Kidney capillary endothelial cell (primary cell): ENCODE results near the gene MEIKIN.

Experiments
- DNase-seq: peaks from one replicate; pipeline ENCODE4 v3.0.0-alpha.2; 2018; ENCODE audit warnings: low spot score

Gene MEIKIN

DNA sequence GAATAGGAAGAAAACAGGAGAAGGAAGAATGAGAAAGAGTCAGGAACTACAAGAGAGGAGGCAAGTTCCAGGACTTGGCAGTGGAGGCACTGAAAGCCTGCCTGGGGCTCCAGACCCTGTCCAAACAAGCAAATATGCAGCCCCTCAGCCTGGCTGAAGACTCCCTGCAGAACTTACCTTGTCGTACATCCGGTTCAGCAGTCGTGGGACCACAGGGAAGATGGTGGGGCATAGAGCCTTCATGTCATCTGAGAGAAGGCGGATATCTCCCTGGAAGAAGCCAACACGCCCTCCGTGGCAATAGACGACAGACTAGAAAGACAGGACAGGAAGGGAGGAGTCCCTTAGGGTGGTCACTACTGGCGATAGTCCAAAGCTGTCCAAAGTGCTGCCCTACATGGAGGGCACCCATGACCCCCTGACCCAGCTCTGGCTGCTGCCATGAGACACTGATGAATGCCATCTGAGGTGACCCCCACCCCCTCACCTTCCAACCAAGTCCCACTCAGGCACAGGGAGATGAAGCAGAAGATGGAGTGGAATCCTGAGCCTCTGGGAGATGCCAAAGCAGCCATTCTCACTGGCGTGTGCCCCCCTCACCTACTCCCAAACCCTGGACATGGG lies 27.7 kb upstream of the MEIKIN start:
- no peak for DNase-seq

DNA sequence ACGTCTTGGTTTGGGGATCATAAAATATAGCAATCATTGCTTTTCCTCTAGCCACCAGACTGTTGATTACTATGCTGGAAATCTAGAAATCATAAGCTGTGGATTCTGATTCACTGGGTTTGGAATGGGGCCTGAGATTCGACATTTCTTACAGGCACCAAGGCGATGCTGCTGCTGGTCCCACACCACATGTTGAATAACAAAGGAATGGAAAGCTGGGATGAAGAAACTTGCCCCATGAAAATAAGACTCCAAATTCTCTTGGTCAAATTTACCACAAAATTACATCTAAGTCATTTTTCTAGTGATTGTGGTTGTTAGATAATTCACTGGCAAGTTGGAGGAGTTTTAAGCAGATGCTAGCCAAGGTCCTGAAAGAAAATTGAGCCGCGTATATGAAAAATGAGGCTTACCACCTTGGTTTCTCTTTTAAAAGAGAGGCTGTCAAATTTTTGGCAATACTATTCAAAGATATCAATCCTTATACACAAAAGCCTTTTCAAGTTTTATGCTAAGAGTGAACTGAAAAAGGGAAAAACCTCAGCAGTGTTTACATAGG lies 23.0 kb upstream of the MEIKIN start:
- no peak for DNase-seq

DNA sequence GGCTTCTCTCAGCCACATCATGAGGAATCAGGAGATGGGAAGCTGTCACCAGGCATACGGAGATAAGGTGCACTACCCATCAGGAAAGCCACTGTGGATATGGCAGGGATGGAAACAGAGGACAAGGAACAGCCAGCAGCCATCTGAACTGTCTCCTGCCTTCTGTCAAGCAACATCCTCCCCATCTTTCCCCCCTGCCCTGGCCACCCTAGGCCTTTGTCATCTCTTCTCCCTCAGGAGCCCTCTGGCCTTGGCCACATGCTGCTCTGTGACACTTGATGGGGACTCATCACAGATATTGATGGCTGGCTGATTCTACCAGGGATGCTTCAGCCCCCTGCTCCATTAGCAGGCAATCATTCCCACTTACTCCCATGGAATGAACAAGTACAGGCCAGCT lies 21.1 kb upstream of the MEIKIN start:
- DNase-seq = no peak

DNA sequence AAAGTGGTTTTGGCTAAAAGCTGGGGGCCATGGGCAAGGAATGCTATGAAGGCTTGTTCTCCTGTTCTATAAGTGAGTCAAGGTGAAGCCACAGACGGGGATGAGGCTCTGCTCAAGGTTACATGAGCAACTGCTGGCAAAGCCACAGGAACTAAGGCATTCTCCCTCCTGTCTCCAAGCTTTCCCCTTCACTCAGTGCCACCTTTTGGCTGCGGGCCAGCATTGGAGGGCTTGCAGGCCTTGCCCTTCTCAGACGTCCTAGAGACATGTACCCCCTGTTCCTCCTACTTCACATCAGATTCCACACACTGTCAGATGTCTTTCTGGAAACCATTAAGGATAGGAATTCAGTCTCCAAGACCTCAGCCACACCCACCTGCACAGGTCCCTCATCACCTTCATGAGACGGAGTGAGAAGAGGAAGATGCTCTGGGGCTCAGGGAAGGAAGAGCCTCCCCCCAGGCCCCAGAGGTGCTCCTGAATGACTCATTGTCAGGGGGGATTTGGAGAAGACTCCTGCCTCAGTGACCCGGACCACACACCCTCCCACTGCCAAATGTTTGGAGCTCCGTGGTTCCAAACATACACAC lies 20.5 kb upstream of the MEIKIN start:
- no peak for DNase-seq

DNA sequence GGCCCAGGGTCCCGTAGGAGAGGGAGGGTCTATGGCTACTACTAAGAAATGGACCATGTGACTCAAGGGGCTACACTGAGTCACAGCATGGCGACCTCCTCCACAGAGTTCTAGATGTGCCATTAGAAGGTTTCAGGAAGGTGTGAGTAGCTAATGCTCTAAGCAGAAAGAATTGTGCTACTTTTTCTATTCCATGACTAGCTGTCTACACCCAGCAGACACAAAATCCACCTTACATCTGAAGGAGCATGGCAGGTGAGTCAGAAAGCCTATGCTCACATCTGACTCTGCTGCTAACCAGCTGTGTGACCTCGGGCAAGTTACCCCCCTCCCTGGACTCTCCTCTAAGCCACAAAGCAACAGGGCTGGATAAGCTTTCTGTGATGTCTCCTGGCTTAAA lies 14.4 kb upstream of the MEIKIN start:
- no peak for DNase-seq

DNA sequence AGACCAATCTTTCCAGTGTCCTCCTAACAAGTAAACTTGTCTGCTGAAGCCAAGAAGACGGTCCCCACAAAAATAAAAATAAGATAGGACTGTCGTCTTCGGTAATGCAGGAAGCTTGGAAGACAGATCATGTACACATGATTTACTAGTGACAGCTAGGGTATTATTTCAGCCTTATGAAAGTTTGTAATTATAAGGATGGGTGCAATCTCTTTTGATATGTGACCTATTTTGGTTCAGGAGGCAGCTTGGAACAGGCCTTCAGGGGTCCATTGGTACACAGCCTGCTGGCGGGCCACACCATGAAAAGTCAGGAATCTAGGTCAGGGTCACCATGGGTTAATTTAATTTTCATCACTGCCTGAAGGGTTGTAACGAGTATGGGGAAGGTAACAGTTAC lies 13.7 kb upstream of the MEIKIN start:
- DNase-seq = no peak

DNA sequence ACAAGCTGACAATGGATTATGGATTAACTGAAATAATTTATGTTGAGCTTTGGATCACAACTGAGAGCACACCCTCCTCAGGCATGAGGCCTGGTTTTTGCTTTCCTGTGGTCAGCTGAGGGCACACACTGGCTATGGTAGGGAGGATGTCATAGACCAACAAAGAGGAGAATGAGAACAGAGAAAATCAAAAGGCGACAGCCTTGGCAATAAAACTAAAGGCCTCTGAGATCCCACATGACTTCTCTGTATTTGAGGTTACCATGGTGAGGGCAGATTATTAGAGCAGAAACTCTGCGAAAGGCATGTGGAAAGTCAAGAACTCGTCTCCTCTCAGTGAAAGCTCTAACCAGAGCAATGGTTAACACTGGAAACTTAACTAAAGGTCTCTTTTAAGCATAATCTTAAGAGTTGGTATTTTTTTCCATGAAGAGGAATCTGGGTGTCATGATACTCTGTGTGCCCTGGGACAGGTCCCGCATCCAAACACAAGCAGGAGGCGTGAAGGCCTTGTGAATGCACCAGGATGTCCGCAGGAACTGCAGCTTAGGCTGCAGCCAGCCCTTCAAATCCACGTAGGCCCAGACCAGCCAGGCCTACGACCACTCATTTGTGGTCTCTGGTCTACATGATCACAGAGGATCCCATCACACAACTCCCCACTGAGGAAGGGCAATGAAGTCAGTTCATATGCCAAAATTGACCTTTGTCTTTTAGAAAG lies 12.4 kb upstream of the MEIKIN start:
- no peak for DNase-seq

DNA sequence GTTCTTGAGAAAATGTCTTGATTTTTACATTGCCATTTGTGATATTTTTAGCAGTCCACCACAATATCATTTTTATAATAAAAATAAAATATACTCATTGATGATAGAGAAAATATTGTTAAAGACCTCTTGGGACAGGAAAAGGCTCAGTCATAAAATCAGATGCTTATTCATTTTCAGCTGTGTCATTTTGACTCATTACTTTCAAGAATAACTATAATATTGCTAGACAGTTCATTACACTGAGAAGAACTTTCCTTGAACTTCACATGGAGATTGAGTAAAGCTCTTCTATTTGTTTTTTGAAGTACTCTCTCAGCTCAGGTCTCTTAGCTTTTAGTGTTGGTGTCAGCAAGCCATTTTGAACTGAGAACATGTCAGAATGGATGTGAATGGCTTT lies 8.5 kb upstream of the MEIKIN start:
- no peak for DNase-seq

DNA sequence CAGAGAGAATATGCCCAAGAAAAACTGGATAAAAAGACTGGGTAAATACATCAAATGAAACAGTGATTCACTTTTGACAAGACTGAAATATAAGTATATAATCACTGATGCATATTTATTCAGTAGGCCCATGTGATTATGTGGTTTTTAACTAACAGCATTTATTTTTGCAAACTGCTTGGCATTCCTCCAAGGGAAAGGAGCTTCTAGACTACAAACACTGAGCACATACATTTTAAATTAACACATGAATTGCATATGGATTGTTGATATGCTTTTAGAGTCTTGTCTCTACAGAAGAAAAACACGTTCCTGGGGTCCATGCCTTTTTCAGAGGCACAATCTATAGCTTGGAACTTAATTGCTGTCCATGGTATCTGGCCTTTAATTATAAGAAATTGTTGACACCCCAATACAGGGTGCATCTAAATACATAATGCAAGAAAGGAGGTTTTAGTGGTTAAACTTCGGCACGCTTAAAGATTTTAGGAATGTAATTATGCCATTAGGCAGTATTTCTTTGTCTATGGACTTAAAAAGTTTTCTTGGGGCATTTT lies 6.9 kb upstream of the MEIKIN start:
- no peak for DNase-seq

DNA sequence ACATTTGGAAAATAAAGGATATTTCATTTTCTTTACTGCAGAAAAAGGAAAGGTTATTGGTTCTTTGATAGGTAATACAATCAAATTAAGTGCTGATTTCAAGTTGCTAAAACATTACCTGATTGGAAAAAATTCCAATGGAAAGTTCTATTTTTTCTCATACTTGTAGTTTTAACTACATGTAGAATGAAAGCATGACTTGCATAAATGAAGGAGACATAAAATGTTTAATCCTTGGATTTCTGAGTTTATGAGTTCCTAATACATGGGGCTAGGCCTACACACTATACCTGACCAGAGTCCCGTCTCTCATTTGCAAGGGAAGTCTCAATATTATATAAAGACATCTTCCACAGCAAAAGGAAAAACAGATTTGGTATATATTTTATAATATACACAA lies 5.2 kb upstream of the MEIKIN start:
- DNase-seq = no peak

DNA sequence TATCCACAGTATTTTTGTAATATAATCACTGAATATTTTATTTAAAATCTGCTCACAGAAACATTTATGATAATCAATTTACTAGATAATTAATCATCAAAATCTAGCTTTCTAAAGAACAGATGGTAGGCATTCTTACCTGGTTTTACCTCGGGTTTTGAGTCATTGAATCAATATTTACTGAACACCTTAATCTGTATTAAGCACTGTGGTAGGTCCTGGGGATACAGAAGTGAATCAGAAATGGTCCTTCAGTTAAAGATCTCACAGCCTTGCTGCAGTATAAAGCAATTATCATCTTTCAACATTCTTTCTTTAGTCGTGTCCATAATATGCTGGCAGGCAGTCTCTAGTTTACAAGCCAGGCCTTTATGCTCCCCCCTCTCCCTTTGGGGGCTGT lies 2.0 kb upstream of the MEIKIN start:
- no peak for DNase-seq

DNA sequence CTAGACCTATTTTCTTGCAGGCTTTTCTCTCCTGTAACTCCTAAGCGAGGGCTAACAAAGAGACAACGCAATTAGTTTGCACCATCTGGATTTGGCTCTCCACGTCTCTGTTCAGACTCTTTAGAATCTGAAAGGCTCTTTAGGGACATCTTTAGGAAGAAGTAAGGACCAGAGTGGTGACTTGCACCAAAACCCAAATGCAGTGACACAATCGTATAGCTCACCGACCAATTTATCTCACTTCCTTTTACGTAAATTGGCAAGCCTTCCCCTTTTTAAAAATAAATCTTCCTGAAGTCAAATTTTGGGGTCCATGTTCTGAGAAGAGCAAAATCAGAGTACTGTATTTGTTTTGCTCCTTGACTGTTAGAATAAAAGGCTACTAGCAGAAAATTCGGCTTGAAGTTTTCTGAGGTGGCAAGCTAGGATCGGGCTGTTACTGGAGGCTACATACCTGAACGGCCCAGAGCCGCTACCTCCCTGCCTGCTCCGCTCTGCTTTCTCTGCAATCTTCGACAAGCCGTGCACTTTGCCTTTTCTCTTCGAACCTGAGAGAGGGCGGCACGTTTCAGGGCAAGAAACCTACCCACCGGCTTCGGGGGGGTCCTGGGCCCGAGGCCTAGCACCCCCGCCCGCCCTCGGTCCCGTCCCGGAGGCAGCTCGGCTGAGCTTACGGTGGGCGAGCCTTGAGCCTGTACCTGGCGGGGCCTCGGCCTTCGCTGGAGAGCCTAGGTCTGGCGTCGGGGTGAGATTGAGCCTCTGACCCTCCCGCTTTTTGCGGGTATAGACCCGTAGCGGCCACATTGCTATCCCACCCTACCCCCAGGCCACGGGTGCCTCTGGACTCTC lies 537 bp downstream of the MEIKIN start:
- no peak for DNase-seq

DNA sequence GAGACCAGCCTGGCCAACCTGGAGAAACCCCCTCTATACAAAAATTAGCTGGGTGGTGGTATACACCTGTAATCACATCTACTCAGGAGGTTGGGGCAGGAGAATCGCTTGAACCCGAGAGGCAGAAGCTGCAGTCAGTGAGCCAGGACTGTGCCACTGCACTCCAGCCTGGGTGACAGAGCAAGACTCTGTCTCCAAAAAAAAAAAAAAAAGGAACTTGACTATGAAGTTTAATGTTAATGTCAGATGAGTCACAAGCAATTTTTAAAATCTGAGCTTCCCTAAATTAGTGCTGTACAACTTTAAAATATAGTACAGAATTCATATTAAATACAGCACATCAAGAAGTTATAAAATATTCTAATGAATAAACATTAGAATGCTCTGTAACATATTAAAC lies 1.5 kb downstream of the MEIKIN start:
- no peak for DNase-seq

DNA sequence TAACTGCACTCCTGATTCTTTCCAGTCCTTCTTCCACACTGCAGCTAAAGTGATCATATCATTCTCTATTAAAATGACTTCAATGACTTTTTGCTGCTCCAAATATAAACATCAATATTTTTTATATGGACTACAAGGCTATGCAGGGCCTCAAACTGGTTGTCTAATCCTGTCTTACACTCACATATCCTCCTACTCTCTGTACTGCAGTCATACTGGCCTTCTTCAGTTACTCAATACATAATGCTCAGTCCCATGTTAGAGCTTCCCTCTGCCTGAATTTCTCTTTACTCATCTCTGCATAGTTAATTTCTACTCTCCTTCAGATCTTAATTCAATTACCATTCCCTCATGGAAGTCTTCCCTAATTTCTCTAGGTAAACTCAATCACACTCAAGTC lies 3.4 kb downstream of the MEIKIN start:
- DNase-seq = no peak

DNA sequence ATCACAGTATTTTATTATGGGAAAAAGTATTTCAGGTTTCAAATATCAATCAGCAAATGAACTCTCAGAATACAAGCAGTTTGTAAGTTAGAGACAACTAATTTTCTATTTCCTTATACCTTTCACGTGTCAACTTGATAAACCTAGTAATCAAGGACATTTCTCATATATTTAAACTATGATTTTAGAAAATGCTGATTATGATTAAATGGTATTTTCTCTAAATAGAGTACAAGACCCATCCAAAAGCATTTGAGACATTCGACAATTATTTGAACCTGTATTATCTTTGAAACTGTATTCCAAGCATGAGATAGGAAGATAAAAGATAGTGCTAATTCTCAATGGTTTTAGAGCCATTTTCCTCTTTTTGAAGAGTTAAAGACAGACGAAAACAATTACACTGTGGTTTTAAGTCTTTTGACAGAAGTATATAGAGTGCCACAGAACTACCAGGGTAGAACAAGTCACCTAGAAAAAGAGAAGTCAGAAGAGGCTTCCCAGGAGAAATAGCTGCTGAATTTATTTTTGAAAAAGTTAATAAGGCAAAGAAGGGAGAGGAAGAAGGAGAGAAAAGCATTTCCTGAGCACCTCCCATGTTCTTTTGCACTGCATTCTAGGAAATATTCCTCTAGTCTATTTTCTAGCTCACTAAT lies 5.6 kb downstream of the MEIKIN start:
- no peak for DNase-seq

DNA sequence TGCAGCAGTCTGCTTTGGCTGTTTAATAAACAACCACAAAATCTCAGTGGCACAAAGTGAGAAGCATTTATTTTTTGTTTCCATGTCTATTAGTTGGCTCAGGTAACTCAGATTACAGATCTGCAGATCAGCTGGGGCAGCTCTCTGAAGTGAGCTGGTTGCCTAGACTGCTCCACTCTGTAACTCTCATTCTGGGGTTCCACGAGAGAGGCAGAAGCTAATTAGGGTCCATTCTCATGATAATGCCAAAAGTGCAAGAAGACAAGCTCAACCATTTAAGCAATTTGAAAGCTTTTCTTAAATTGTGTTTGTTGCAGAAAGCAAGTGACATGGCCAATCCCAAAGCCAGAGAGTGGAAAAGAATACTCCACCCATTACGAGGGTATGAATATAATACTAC lies 13.2 kb downstream of the MEIKIN start:
- no peak for DNase-seq

DNA sequence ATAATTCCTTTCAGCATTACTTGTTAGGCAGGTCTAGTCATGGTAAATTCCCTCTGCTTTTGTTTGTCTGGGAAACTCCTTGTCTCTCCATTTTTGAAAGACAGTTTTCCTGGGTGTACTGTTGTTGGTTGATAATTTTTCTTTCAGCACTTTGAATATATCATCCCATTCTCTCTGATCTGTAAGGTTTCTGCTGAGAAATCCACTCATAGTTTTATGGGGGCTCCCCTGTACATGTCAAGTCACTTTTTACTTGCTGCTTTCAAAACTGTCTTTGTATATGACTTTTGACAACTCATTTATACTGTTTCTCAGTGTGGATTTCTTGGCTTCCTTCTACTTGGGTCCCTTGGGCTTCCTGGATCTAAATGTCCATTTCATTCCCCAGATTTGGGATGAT lies 16.5 kb downstream of the MEIKIN start:
- no peak for DNase-seq

DNA sequence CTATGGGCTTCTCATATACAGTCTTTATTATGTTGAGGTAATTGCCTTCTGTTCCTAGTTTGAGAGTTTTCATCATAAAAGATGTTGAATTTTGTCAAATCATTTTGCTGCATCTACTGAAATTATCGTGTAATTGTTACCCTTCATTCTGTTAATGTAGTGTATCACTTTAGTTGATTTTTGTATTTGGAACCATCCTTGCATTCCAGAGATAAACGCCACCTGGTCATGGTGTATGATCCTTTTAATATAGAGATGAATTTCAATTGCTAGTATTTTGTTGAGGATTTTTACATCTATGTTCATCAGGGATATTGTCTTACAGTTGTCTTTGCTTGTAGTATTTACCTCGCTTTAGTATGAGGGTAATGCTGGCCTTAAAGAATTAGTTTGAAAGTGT lies 19.3 kb downstream of the MEIKIN start:
- no peak for DNase-seq

DNA sequence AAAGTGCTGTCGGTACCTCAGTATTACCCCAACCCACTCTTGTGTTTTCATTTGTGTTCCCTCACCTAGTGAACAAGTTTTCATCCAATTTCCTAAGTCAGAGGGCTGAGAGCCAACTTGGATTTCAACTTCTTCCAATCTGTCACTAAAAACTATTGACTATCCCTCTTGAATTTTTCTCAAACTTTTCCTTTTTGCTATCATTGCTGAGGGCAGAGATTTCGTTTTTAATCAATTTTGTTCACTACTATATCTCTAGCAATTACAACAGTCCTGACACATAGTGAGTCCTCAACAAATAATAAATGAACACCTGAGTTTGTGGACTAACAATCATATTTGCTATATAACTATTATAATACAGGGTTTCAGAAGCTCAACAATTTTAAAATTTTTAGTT lies 29.0 kb downstream of the MEIKIN start:
- DNase-seq = no peak

DNA sequence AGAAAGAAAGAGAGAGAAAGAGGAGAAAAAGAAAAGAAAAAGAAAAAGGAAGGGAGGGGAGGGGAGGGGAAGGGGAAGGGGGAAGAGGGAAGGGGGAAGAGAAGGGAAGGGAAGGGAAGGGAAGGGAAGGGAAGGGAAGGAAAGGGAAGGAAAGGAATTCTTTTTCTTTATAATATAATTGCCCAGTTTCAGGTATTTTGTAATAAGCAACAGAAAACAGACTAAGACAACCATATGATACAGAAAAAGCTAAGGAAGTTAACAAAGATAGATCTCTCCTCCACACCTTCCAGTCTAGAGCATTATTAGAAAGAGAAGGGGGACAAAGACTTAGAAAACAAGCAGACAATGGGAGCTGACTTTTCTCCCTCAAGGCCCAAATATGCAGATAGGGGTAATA lies 31.0 kb downstream of the MEIKIN start:
- no peak for DNase-seq

DNA sequence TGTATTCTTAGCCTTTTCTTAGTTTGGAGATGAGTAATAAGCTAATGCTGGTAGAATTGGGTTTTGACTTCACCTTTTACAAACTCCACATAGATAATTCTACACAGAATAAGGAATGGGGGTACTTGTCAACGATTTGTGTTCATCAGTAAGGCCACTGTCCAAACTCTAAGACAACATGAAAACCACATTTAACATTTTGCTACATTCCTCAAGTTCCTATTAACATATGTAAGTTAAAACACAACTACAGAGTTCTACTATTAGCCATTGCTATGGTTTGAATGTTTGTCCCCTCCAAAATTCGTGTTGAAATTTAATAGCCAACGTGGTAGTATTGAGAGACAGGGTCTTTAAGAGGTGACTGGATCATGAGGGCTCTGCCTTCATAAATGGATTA lies 31.9 kb downstream of the MEIKIN start:
- DNase-seq = no peak

DNA sequence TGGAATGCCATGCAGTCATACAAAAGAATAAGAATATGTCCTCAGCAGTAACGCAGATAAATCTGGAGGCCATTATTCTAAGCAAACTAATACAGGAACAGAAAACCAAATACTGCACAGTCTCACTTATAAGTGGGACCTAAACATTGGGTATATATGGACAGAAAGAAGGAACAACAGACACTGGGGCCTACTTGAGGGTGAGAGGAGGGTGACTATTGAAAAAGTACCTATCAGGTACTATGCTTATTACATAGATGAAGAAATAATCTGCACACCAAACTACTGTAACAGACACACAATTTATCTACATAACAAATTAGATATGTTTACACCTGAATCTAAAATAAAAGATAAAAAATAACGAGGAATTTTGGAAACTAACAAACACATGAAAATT lies 38.8 kb downstream of the MEIKIN start:
- no peak for DNase-seq
